ENCODE results near the gene BBS1.

DNA sequence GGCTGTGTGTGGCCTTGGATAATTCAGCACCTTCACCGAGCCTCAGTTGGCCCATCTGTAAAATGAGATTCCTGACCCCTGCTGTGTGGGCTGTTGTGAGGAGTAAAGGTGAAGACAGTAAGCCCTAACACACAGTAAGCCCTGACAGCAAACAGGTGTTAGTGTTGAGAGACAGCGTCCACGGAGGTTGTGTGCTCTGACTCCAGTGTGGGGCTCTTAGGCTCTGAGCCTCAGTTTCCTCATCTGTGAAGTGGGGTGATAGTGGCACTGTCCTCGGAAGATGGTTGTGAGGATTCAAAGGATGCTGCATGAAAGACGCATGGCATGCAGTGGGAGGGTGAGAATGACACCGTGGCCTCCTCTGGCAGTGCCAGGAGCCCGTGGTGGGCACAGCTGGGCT is 16.0 kb upstream of the BBS1 start:
- TF ChIP-seq EZH2phosphoT487 (IDR thresholded peaks at IDR 0.05; ENCODE audit: borderline replicate concordance, low read depth, low read length) (no peak), CTCF (conservative IDR thresholded peaks at IDR 0.05; ENCODE audit: low read length) (no peak)
